ENCODE measurements around the gene ISG15.

GRCh38 chr1:971751-972506, 41.4 kb upstream of the ISG15 start:
- no peak for TF ChIP-seq E4F1 (CRISPR knock-in tag; IDR thresholded peaks at IDR 0.05; ENCODE audit: borderline replicate concordance)
- no peak for TF ChIP-seq CEBPG (CRISPR knock-in tag; IDR thresholded peaks at IDR 0.05)
- no peak for TF ChIP-seq CEBPG (tag; conservative IDR thresholded peaks at IDR 0.05 in 1 of 2, IDR thresholded peaks at IDR 0.05 in 1 of 2)
- no peak for TF ChIP-seq BCLAF1 (IDR thresholded peaks at IDR 0.05; ENCODE audit: borderline replicate concordance in 1 of 2, control insufficient read depth in 1 of 2, low read depth in 2 of 2, low read length in 1 of 2)
- no peak for TF ChIP-seq SNRNP70 (optimal IDR thresholded peaks at IDR 0.05; ENCODE audit: low read depth, low read length)
- TF ChIP-seq ZBTB2 (IDR thresholded peaks at IDR 0.05) = no peak
- no peak for TF ChIP-seq ZNF24 (IDR thresholded peaks at IDR 0.05)
- no peak for TF ChIP-seq NFRKB (IDR thresholded peaks at IDR 0.05; ENCODE audit: low read depth)
- no peak for TF ChIP-seq BRF1 (IDR thresholded peaks at IDR 0.05; ENCODE audit: borderline replicate concordance, extremely low read depth, insufficient read length)
